Activated T-cell treated with anti-CD3 and anti-CD28 coated beads, Interleukin-2, amount 50 U/mL, for 72 hours (primary cell): Measurements from ENCODE around the gene RPL38. TPM values are rescaled to one million over a fixed set of nuclear protein-coding genes. Genes with fewer than 3 reads are reported as not detected.

Experiments
- ATAC-seq, 2 donors: fragments of 150-1000 bp; cut with Tn5 transposase; replicated peaks in 1 of 2; 2 replicates each; pipeline ENCODE4 v1.10.0; 2021; ENCODE audit warnings: moderate library complexity in 2 of 2, mild to moderate bottlenecking in 1 of 2
- DNase-seq, 2 donors: peaks; one replicate each; pipeline ENCODE4 v3.0.0; 2021 to 2022; ENCODE audit warnings: mixed read lengths in 1 of 2
- H3K27ac Mint-ChIP-seq: one replicate; pipeline ENCODE4 v1.8.0; 2022; ENCODE audit warnings: mild to moderate bottlenecking, moderate library complexity, mixed read lengths
- H3K27me3 Mint-ChIP-seq: one replicate; pipeline ENCODE4 v1.8.0; 2022; ENCODE audit warnings: low read depth, mixed read lengths
- H3K36me3 Mint-ChIP-seq, 2 donors: one replicate each; pipeline ENCODE4 v1.8.0; 2022; ENCODE audit warnings: mixed read lengths in 2 of 2, mild to moderate bottlenecking in 1 of 2; ENCODE audit not compliant: insufficient read depth in 2 of 2
- H3K4me1 Mint-ChIP-seq: one replicate; pipeline ENCODE4 v1.8.0; 2022; ENCODE audit warnings: low read depth, mixed read lengths
- H3K4me3 Mint-ChIP-seq, 2 donors: one replicate each; pipeline ENCODE4 v1.8.0; 2022; ENCODE audit warnings: mild to moderate bottlenecking in 2 of 2, mixed read lengths in 2 of 2, moderate library complexity in 2 of 2
- H3K9me3 Mint-ChIP-seq, 2 donors: one replicate each; pipeline ENCODE4 v1.8.0; 2022; ENCODE audit warnings: mixed read lengths in 2 of 2
- total RNA-seq, 2 donors: library from RNA; stranded (reverse); gene quantifications; one replicate each; pipeline ENCODE4 v1.2.3, GENCODE V29; 2022

RPL38 gene
- total RNA-seq, 2 donors from 2014 or later: 1,255 to 1,305 TPM

- H3K27ac Mint-ChIP-seq: no peak overlapping the region
- H3K4me1 Mint-ChIP-seq: peaks cover 23% of the 10 kb centered on the region
- peaks cover 0 to 1% of the 10 kb centered on the region in 2 donors for H3K36me3 Mint-ChIP-seq
- no peak for DNase-seq
- H3K27me3 Mint-ChIP-seq: no peaks in the 10 kb centered on the region
- no peak for ATAC-seq
- H3K9me3 Mint-ChIP-seq: no peaks in the 10 kb centered on the region
- H3K4me3 Mint-ChIP-seq: no peak overlapping the region
These were observed 13.7 kb downstream of the RPL38 start for GRCh38 chr17:74217037-74217730.

- no peak overlapping the region for H3K4me3 Mint-ChIP-seq
- no peak for ATAC-seq
- no peaks in the 10 kb centered on the region for H3K27me3 Mint-ChIP-seq
- no peak overlapping the region for H3K27ac Mint-ChIP-seq
- no peaks in the 10 kb centered on the region for H3K9me3 Mint-ChIP-seq
- peaks cover 0 to 1% of the 10 kb centered on the region in 2 donors for H3K36me3 Mint-ChIP-seq
- no peak for DNase-seq
- peaks cover 16% of the 10 kb centered on the region for H3K4me1 Mint-ChIP-seq
These were observed 14.4 kb downstream of the RPL38 start for GRCh38 chr17:74217888-74218287.

GRCh38 chr17:74218436-74218835, 15.0 kb downstream of the RPL38 start:
- ATAC-seq (no peak), DNase-seq (no peak)
- Mint-ChIP-seq H3K27ac (no peak overlapping the region), H3K4me3 (no peak overlapping the region), H3K9me3 (no peaks in the 10 kb centered on the region), H3K27me3 (no peaks in the 10 kb centered on the region), H3K4me1 (peaks cover 11% of the 10 kb centered on the region), H3K36me3 (peaks cover 0 to 1% of the 10 kb centered on the region in 2 donors)

GRCh38 chr17:74219576-74220133, 16.2 kb downstream of the RPL38 start:
- DNase-seq (no peak), ATAC-seq (no peak)
- Mint-ChIP-seq H3K9me3 (no peaks in the 10 kb centered on the region), H3K4me1 (peaks cover under 1% of the 10 kb centered on the region), H3K27ac (no peak overlapping the region), H3K36me3 (peaks cover 0 to 1% of the 10 kb centered on the region in 2 donors), H3K27me3 (no peaks in the 10 kb centered on the region), H3K4me3 (no peak overlapping the region)

GRCh38 chr17:74220219-74220618, 16.7 kb downstream of the RPL38 start:
- H3K9me3 Mint-ChIP-seq: no peaks in the 10 kb centered on the region
- ATAC-seq (no peak), DNase-seq (no peak)
- H3K36me3 Mint-ChIP-seq: peaks cover 0 to 1% of the 10 kb centered on the region in 2 donors
- H3K27ac Mint-ChIP-seq: no peak overlapping the region
- H3K4me3 Mint-ChIP-seq: no peak overlapping the region
- H3K27me3 Mint-ChIP-seq: no peaks in the 10 kb centered on the region
- H3K4me1 Mint-ChIP-seq: no peaks in the 10 kb centered on the region

- H3K27me3 Mint-ChIP-seq: no peaks in the 10 kb centered on the region
- no peak for ATAC-seq
- H3K36me3 Mint-ChIP-seq: peaks cover 0 to 1% of the 10 kb centered on the region in 2 donors
- H3K4me3 Mint-ChIP-seq: no peak overlapping the region
- H3K4me1 Mint-ChIP-seq: no peaks in the 10 kb centered on the region
- no peaks in the 10 kb centered on the region for H3K9me3 Mint-ChIP-seq
- no peak for DNase-seq
- H3K27ac Mint-ChIP-seq: no peak overlapping the region
These were observed 17.7 kb downstream of the RPL38 start for GRCh38 chr17:74220946-74221818.

- peaks cover 0 to 1% of the 10 kb centered on the region in 2 donors for H3K36me3 Mint-ChIP-seq
- H3K27ac Mint-ChIP-seq: no peak overlapping the region
- H3K4me1 Mint-ChIP-seq: no peaks in the 10 kb centered on the region
These were observed 18.9 kb downstream of the RPL38 start for GRCh38 chr17:74222399-74222798.

GRCh38 chr17:74223901-74224300, 20.4 kb downstream of the RPL38 start:
- ATAC-seq: no peak
- Mint-ChIP-seq H3K4me1 (no peaks in the 10 kb centered on the region), H3K4me3 (no peak overlapping the region), H3K27ac (no peak overlapping the region), H3K9me3 (no peaks in the 10 kb centered on the region), H3K36me3 (peaks cover 0 to 1% of the 10 kb centered on the region in 2 donors), H3K27me3 (no peaks in the 10 kb centered on the region)
- no peak for DNase-seq

More at GRCh38 chr17:74222399-74222798, 18.9 kb downstream of the RPL38 start:
- Mint-ChIP-seq H3K27me3 (no peaks in the 10 kb centered on the region), H3K9me3 (no peaks in the 10 kb centered on the region), H3K4me3 (no peak overlapping the region)
- DNase-seq: no peak
- ATAC-seq: no peak

- Mint-ChIP-seq H3K4me3 (no peak overlapping the region), H3K27ac (no peak overlapping the region), H3K9me3 (no peaks in the 10 kb centered on the region), H3K27me3 (no peaks in the 10 kb centered on the region), H3K4me1 (no peaks in the 10 kb centered on the region), H3K36me3 (no peaks in the 10 kb centered on the region)
- ATAC-seq: no peak
- DNase-seq: no peak
These were observed 21.7 kb downstream of the RPL38 start for GRCh38 chr17:74224959-74225725.

GRCh38 chr17:74226252-74226651, 22.8 kb downstream of the RPL38 start:
- Mint-ChIP-seq H3K27ac (no peak overlapping the region), H3K9me3 (no peaks in the 10 kb centered on the region), H3K4me1 (no peaks in the 10 kb centered on the region), H3K27me3 (no peaks in the 10 kb centered on the region), H3K36me3 (no peaks in the 10 kb centered on the region), H3K4me3 (no peak overlapping the region)
- ATAC-seq: no peak
- no peak for DNase-seq

- Mint-ChIP-seq H3K27me3 (no peaks in the 10 kb centered on the region), H3K4me3 (no peak overlapping the region), H3K4me1 (no peaks in the 10 kb centered on the region), H3K36me3 (no peaks in the 10 kb centered on the region), H3K27ac (no peak overlapping the region), H3K9me3 (no peaks in the 10 kb centered on the region)
- DNase-seq (no peak), ATAC-seq (no peak)
These were observed 24.0 kb downstream of the RPL38 start for GRCh38 chr17:74227271-74228080.

GRCh38 chr17:74228306-74228978, 25.0 kb downstream of the RPL38 start:
- Mint-ChIP-seq H3K27me3 (no peaks in the 10 kb centered on the region), H3K4me1 (no peaks in the 10 kb centered on the region), H3K36me3 (no peaks in the 10 kb centered on the region), H3K9me3 (no peaks in the 10 kb centered on the region), H3K27ac (no peak overlapping the region), H3K4me3 (no peak overlapping the region)
- no peak for ATAC-seq
- DNase-seq: no peak
